Hindlimb muscle (tissue), 1 donor: ENCODE data around the gene TPT1. TPM values are rescaled to one million over a fixed set of nuclear protein-coding genes. Genes with fewer than 3 reads are reported as not detected.

Experiments used
- DNase-seq: peaks from one replicate; pipeline ENCODE4 v3.0.0-alpha.2; 2013
- polyA plus RNA-seq: library from polyadenylated mRNA; unstranded; fragments of 120-200 nt; gene quantifications from one replicate; pipeline ENCODE4 v1.2.1, GENCODE V29; 2013; ENCODE audit not compliant: insufficient read length

Gene TPT1
- polyA plus RNA-seq, 1 donor: 8,044 TPM

DNA sequence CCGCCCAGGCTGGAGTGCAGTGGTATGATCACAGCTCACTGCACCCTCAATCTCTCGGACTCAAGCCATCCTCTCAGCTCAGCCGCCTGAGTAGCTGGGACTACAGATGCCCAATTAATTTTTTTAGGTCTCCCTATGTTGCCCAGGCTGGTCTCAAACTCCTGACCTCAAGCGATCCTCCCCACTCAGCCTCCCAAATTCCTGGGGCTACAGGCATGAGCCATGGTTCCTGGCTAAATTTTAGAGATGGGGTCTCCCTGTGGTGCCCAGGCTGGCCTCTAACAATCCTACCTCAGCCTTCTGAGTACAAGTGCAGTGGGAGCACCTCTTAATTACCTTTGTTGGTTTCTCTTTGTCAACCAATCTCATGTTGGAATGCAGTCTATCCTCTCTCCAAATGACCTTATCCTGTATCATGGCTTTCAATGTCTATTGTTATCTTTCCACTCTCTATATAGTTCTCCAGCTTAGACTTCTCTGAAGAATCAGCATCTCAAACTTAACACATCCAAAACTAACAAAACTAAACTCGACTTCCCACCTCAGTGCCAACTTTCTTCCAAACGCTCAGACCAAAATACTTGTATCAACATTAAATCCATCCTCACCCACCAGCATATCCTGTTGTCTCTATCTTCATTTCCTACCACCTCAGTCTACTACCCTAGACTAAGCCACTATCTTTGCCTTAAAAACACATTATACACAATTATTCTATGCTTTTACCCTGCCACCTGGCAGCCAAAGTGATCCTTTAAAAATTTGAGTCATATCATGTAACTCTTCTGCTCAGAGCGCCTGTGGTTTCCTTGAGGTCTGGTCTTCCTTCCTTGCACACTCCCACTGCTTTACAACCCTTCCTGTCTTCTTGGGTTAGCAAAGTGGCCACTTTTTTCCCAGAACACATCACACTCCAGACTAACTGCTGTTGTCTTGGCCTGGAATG, 6.7 kb downstream of the TPT1 start:
- no peak for DNase-seq

DNA sequence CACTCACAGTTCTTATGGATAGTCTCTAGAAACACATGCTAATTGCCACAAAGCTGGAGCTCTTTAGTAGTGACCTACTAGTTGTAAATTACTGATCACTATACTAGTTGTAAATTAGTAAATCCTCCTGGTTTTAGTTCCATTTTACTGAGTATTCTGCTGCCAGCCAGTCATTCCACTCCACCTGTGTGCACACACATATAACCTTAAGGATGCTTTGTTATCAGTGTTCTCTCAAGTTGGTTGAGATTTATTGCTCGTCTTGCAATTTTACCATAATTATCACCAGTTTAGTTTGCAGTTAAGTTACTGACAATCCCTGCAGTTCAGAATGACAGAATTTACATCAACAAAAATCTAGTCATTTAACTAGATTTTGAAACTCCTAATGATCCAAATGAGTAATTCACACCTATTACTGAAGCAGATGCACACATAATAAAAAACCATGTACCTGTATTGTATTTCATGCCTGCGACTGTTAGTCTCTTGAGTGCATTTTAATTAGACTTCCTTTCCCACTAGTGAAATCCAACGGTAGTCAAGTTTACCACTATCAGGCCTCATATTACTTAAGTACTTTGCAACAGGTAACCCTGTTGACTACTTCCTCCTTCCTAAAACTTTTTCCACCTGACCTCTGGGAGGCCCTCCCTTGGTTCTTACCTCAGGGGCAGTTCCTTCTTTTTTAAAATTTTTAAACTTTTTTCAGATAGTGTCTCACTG, 7.6 kb downstream of the TPT1 start:
- no peak for DNase-seq

DNA sequence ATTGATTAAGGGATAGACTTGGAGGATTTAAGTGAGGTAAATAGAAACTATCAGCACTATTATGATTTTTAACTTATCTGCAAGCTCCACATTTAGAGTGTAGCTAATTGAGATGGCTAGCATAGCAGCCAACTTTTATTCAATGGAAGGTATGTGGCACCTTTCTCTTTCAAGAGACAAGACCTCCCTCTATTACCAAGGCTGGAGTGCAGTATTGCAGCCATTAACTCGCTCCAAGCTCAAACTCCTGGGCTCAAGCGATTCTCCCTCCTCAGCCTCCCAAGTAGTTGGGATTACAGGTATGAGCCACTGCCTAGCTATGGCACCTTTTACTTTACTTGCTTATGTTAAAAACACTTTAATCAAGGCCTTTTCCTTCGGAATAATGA, 8.2 kb downstream of the TPT1 start:
- DNase-seq: no peak

DNA sequence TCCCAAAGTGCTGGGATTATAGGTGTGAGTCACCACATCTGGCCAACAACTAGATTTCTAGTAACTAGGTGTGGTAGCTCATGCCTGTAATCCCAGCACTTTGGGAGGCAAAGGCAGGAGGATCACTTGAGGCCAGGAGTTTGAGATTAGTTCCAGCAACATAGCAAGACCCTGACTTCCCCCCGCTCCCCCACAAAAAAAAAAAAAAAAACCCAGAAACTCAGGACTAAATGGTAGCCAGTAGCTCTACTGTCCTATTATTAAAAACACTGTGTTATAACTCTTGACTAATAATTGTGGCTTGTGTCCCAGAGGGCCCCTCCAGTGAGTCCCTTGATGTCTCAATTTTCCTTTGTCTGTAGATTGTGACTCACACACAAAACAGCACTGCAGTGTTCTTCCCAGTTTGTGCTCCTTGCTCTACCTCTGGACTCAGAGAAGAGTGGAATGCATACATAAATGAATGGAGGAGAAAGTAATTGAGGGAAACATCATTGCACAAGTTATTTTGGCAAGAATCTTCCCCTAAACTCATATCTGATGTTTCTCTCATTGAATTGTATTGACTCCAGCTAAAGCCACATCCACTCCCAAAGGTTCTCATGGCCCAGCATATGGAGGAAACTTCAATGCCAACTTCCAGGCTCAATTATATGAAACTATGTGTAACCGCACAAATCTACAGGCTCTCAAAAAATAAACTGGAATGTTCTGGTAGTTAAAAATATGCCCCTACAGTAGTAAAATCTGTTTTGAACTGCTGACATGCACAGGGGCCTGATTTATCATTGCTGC, 8.8 kb downstream of the TPT1 start:
- DNase-seq: no peak

DNA sequence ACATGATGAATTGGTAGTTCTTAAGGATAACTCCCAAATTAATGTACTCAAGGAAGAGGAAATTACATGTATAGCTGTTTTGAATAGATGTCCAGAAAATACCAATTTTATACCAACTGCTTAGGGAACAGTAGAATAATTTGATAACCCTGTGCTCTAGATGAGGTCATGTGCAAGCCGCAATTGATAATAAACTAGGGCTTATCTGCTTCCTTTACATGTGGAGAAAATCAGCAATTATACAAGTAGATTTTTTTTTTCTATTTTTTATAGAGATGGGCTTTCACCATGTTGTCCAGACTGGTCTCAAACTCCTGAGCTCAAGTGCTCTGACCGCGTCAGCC, 9.3 kb downstream of the TPT1 start:
- no peak for DNase-seq

DNA sequence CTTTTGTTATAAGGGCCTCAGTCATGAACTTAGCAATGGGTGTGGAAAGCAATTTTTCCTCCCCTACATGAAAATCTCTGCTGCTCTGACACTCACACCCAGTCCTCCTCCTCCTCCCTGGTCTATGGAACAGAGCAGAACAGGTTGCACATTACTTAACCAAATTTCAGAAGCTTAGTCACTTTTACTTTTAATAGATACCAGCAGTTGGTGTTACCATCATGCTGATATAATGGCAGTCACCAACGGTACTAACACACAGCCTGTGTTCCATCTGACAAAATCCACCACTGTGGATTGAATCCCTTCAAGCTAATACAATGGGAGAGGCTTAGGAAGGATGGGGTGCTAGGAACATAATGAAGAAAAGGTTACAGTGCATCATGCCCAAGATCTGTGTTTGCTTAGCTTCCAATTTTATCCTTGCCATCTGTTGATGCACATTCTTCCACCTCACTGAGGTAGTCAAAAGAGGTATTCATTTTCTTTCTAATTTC, 9.8 kb downstream of the TPT1 start:
- no peak for DNase-seq

DNA sequence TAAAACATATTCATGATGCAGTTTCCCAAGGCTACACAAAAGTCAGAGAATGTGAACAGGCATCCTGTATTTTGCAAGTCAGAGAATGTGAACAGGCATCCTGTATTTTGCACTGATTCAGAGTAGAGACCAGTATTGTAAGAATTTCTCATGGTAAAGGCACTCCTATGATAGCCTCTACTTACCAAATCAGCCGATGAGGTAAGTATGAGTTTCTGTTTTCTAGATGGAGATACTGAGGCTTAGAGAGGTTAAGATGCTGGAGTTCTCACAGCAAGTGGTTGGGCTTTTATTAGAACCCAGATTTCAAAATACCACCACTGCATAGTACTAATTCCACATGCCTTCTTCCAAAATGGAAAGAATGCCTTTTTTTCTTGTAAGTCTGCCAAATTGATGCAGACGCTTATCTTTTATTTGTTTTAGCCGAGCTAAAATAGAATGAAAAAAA, 12.3 kb downstream of the TPT1 start:
- no peak for DNase-seq

DNA sequence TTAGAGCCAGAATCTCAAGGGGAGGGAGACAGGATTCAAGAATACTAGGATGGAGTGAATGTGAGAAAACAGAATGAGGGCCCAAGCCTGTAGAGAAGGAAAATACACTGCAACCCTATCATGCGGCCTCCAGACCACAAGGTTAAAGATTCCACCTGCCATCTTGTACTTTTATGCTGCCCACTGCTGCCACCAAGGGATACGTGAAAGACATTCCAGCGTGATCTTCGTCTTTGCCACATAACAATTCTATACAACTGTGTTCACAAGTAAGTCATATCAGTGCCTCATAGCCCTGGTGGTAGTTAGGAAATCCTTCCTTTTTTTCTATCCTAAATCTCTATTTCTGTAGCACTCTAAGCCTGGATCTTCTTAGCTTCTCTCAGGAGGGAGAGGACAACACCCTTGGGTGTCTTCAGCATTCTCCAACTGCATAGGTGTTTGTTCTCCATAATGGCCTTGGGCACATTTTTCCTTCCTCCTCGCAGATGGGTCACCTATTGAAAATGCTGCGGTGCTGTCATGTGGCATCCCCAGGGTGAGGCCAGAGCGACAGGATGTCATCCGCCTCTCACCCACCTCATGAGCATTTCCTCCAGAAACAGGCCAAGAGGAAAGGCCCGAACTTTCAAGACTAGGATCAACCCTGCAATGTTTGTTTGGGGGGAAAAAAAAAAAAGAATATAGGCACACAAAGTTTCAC, 13.6 kb downstream of the TPT1 start:
- no peak for DNase-seq

DNA sequence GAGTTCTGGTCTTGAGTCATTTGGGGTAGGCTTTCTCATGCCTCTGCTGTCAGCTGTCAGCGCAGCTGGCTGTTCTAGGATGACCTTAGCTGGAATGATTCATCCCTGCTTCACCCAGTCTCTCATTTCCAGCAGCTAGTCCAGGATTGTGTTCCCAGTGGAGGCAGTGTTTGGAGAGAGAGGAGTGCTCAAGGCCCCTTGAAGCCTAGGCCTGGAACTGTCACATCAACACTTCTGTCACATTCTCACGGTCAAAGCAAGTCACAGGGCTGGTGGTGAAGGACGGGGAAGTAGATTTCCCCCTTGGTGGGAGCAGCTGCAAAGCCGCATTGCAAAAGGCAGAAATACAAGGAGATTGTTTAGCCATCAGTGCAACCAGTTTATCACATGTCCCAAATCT, 15.2 kb downstream of the TPT1 start:
- peak; percentile 62 for DNase-seq

DNA sequence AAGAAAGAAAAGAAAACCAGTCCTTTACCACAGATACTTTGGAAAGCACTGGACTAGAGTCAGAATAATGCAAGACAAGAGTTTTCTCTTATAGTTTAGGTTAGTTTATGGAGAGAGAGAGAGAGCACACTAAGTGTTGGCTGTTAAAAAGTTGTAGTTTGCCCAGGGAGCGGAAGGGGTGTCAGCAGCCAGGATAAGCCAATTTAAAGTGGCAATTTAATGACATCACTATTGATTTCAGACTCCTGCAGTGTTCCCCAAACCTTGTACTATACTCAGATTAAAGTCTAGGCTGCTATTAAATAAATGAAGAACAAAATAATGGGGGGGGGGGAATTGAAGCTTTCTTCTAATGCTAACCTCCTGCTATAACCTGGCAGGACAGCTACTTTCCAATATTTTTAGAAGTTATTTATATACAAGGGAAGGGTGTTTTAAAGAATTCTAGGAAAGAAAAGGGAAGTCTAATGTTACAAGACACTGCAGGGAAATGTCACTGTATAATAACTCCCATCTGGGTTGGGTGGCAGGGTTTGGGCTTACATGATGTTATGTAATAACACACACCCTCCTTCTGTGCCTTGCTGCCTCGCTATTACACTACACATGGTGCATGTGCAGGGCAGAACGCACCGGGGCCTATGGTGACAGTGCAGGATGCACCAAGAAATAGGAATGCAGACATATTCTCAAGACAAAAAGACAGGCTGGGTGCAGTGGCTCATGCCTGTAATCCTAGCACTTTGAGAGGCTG, 19.9 kb downstream of the TPT1 start:
- no peak for DNase-seq

DNA sequence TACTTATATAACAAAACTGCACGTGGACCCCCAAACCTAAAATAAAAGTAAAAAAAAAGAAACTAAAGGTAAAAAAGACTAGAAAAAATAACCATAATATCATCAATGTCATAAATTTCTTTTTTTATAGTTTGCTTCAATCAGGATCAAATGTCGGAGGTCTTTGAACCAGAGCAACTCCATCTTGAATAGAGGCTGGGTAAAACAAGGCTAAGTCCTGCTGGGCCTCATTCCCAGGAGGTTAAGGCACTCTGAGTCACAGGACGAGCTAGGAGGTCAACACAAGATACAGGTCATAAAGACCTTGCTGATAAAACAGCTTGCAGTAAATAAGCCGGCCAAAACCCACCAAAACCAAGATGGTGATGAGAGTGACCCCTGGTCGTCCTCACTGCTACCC, 24.0 kb downstream of the TPT1 start:
- DNase-seq: no peak

DNA sequence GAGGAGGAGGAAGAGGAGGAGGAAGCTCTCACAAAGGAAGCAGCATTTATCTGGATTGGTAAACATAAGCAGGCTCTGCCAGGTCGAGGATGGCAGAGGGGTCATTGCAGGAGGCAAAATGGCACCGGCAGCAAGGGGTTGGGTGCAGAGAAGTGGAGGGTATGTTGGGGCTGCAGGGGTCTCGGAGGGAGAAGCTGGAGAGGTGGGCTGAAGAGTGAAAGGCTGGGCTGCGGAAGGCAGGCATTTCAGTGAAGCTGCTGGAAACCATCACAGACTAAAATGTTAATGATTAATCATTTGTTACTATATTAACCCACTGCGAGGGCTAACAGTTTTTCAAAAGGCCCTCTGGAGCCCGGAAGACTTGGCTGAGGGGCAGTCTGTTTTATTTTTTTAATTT, 24.6 kb downstream of the TPT1 start:
- no peak for DNase-seq

DNA sequence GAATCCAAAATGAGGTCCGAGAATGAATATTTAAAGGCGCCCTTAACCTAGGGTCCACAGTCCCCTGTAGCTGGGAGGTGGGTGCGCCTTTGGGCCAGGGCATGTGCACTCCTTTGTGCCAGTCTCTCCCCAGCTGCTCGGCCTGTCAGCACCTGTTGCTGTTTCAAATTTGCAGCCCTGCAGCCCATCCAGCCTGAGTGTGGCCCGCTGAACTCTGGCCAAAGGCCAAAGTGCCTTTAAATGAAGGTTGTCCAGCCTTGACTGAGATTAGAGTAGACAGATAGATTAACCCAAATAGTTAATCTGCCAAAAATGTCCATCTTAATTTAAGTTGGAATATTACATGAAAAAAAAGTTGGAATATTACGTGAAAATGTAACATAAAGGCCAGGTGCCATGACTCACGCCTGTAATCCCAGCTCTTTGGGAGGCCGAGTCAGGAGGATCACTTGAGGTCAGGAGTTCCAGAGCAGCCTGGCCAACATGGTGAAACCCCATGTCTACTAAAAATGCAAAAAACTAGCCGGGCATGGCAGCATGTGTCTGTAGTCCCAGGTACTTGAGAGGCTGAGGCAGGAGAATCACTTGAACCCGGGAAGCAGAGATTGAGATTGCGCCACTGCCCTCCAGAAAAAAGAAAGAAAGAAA, 25.3 kb downstream of the TPT1 start:
- no peak for DNase-seq

DNA sequence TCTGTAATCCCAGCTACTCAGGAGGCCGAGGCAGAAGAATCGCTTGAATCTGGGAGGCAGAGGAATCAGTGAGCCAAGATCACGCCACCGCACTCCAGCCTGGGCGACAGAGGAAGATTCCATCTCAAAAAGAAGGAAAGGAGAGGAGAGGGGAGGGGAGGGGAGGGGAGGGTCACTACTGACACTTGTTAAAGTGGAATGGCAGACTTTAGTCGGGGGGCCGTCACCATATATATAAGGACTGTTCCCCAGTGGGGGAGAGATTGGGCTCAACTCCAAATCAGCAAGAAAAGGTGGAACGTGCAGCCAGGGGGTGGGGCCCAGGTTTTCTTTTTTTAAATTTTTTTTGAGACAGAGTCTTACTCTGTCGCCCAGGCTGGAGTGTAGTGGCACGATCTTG, 26.2 kb downstream of the TPT1 start:
- DNase-seq: no peak

DNA sequence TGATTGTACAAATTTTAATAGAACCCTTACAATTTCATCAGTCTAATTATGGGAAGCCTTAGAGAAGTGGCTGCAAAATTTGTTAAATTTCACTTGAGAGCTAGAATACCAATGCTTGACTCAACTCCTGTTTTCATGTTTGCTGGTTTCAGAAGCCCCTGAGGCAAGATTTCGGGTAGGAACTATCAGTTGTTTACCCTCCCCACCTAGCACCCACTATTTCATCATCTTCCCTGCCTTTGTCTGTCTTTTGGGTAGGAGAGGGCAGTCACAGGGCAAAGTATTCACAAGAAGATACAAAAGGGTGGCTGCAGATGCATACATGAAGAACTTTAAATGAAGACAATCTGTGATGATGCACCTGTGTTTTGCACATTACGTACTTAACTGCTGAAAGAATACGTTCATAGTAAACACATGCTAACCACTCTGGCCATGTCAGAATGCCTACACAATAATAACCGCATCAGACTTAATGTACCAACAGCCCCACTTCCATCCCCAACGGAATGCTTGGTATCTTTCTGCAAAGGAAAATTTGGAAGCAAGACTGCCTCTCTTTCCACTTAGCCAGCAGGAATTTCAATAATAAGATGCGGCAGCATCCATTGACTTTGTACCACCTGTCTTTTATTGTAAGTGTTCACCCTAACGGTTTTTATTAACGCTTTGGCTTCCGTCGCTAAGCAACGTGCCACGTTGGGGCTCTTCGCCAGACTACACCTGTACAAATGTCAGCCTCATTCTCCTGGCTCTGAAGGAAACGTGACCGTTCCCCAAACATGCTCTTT, 30.4 kb downstream of the TPT1 start:
- DNase-seq: no peak

DNA sequence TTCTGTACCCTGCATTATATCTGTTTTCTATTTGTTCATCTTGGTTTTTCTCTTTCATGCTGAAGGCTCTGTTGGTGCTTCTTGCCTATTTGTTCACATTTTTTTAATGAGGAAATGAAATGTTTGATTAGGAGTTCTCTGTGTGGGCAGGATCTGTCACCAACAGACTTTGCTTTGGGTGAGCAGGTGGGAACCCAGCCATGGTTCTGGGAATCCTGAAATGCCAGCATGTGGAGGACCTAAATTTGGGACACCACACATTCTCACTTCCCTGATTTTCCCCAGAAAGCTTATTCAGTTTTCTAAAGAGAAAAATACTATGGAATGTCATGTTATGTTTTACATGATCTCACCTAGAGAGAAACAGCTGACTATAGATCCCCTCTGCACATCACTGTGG, 34.0 kb downstream of the TPT1 start:
- no peak for DNase-seq

DNA sequence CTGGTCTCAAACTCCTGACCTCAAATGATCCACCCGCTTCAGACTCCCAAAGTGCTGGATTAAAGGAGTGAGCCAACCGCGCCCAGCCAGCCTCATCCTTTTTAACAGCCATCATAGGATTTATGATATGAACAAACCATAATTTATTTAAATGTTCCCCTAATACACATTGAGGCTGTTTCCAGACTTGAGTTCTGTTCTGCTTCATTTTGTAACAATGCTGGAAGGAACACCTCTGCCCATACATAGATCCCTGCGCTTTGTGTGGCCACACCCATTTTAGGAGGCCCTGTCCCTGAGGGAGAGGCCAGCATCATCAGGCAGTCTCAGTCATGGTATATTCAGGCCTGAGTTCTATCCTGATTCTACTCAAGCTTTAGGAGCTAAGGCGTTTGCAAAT, 35.9 kb downstream of the TPT1 start:
- DNase-seq: no peak

DNA sequence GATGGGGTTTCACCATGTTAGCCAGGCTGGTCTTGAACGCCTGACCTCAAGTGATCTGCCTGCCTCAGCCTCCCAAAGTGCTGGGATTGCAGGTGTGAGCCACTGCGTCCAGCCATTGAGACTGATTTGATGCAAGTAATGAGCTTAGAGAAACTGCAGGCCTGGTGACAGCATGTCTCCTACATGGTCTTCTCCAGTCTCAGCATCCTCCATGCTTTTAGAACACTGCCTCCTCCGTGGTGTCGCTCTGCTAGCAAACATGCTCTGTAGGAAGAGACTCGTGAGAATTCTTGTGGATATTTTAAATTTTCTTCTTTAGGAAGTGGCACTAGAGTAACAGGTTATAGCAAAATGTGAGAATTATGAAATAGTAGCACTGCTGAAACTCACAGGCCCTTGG, 37.1 kb downstream of the TPT1 start:
- no peak for DNase-seq

DNA sequence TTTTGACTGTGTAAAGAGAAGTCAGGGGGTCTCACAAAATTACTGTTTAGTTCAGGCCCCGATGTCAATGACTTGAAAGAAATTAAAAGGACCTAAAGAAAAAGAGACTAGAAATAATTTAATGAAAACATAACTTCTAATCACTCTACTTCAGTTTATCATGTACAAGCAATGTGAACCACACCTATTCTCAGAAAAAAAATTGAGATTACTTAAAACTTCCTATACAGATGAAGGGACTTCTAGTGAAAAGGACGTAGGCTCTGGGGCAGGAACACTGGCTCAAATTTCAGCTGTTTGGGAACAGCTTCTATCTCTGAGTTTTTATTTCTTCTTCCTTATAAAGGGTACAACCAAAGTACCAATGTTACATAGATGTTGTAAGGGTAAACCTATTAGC, 38.0 kb downstream of the TPT1 start:
- no peak for DNase-seq

DNA sequence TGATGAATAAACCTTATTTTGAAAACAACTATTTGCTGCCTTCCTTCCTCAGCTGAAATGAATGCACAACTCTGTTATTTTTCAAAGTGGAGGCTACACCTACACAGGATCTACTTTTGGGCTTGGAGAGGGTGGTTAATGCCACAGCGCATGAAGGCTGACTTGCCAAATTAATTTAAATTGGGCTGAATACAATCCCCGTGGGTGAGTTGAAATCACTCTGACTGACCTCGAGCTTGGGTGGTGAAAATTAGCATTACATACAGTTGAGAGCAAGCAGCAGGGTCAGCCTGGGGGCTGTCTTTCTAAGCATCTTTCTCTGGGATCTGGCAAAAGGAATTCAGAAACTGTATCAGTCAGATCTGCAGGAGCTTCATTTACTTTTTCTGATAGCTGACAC, 38.5 kb downstream of the TPT1 start:
- no peak for DNase-seq
